Measurements from ENCODE around the gene LRRTM4. TPM values are rescaled to one million over a fixed set of nuclear protein-coding genes. Genes with fewer than 3 reads are reported as not detected.

LRRTM4 gene
- polyA plus RNA-seq, 1 donor (not counting 4 experiments of a cell fraction or from before 2014, with no cell fraction given) = not detected

DNA sequence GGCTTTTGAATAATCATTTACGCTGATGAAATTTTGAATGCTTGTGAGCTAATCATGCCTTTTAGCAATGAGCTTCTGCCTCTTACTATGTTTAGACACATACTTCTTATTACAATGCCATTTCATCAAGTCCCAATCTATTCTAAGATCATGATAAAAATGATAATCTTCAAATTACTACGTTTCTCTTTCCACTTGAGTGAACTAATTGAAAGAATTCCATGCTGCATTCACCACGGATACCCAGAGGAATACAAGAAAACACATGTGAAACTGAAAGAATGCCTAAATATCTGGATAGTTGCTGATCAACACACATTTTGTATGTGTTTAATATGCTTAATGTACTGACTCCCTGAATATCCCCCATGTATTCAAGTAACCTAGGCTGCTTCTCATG, 62.3 kb downstream of the LRRTM4 start:
- Histone ChIP-seq H3K79me2 (ENCODE audit: control insufficient read depth, insufficient read depth, low read length) (no peaks in the 10 kb centered on the region), H3K9me1 (ENCODE audit: control insufficient read depth, extremely low read depth, insufficient read depth, low read length) (no peaks in the 10 kb centered on the region), H3K27ac (ENCODE audit: control insufficient read depth, insufficient read depth, low read length) (no peak overlapping the region), H3K4me1 (ENCODE audit: control insufficient read depth, extremely low read depth, insufficient read depth, low read length) (no peaks in the 10 kb centered on the region), H3K9me3 (ENCODE audit: control insufficient read depth, low read depth, low read length) (no peaks in the 10 kb centered on the region), H3K27me3 (ENCODE audit: control insufficient read depth, extremely low read depth, insufficient read depth, low read length) (no peaks in the 10 kb centered on the region), H3K9ac (ENCODE audit: control insufficient read depth, extremely low read depth, insufficient read depth, low read length) (no peak overlapping the region), H3K4me2 (ENCODE audit: control insufficient read depth, extremely low read depth, insufficient read depth, low read depth, low read length) (no peak overlapping the region), H2AFZ (ENCODE audit: control insufficient read depth, low read length) (no peak overlapping the region), H4K20me1 (ENCODE audit: control insufficient read depth, extremely low read depth, insufficient read depth, low read length) (no peaks in the 10 kb centered on the region), H3K36me3 (ENCODE audit: control insufficient read depth in 2 of 2, extremely low read depth in 1 of 2, insufficient read depth in 2 of 2, low read length in 2 of 2) (no peaks in the 10 kb centered on the region), H3K4me3 (ENCODE audit: control insufficient read depth in 2 of 3, extremely low read depth in 1 of 3, insufficient read depth in 2 of 3, low read depth in 1 of 3, low read length in 3 of 3) (no peak overlapping the region)
- dilution Hi-C loops (cut with MboI; ENCODE audit: extremely low pct_ligation_motif_present, low sequenced_read_pairs) = no loop called here
- FAIRE-seq = no peak
- no peak for DNase-seq (ENCODE audit: low read depth, low spot score)
- TF ChIP-seq, protein P1, sequence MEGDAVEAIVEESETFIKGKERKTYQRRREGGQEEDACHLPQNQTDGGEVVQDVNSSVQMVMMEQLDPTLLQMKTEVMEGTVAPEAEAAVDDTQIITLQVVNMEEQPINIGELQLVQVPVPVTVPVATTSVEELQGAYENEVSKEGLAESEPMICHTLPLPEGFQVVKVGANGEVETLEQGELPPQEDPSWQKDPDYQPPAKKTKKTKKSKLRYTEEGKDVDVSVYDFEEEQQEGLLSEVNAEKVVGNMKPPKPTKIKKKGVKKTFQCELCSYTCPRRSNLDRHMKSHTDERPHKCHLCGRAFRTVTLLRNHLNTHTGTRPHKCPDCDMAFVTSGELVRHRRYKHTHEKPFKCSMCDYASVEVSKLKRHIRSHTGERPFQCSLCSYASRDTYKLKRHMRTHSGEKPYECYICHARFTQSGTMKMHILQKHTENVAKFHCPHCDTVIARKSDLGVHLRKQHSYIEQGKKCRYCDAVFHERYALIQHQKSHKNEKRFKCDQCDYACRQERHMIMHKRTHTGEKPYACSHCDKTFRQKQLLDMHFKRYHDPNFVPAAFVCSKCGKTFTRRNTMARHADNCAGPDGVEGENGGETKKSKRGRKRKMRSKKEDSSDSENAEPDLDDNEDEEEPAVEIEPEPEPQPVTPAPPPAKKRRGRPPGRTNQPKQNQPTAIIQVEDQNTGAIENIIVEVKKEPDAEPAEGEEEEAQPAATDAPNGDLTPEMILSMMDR (optimal IDR thresholded peaks at IDR 0.05 in 1 of 3, IDR thresholded peaks at IDR 0.05 in 1 of 3, conservative IDR thresholded peaks at IDR 0.05 in 1 of 3; ENCODE audit: extremely low read depth in 1 of 3, insufficient read depth in 2 of 3, low read length in 3 of 3) = no peak
- no peak for TF ChIP-seq EZH2 (IDR thresholded peaks at IDR 0.05; ENCODE audit: low read length)

DNA sequence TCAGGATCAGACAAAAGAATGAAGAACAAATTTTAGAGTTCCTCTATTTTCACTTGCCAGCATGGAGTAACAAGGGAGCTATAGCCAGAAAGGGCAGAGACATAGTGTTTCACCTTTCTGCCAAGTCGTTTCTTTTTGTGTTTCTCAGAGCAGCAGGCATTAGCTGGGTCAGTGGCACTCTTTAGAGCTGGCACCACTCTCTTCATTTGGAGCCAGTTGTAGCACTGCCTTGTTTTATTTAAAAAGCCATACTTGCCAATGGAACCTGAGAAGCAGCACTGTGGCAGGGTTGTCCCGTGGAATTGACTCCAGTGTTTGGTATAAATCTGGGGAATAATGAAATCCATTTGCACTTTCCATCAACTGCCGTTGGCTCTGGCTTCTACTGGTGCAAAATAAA, 64.0 kb downstream of the LRRTM4 start:
- Histone ChIP-seq H3K79me2 (ENCODE audit: control insufficient read depth, insufficient read depth, low read length) (no peaks in the 10 kb centered on the region), H3K4me1 (ENCODE audit: control insufficient read depth, extremely low read depth, insufficient read depth, low read length) (no peaks in the 10 kb centered on the region), H3K27ac (ENCODE audit: control insufficient read depth, insufficient read depth, low read length) (no peak overlapping the region), H3K9ac (ENCODE audit: control insufficient read depth, extremely low read depth, insufficient read depth, low read length) (no peak overlapping the region), H2AFZ (ENCODE audit: control insufficient read depth, low read length) (no peak overlapping the region), H3K4me3 (ENCODE audit: control insufficient read depth in 2 of 3, extremely low read depth in 1 of 3, insufficient read depth in 2 of 3, low read depth in 1 of 3, low read length in 3 of 3) (no peak overlapping the region), H3K9me3 (ENCODE audit: control insufficient read depth, low read depth, low read length) (no peaks in the 10 kb centered on the region), H4K20me1 (ENCODE audit: control insufficient read depth, extremely low read depth, insufficient read depth, low read length) (no peaks in the 10 kb centered on the region), H3K9me1 (ENCODE audit: control insufficient read depth, extremely low read depth, insufficient read depth, low read length) (no peaks in the 10 kb centered on the region), H3K27me3 (ENCODE audit: control insufficient read depth, extremely low read depth, insufficient read depth, low read length) (no peaks in the 10 kb centered on the region), H3K36me3 (ENCODE audit: control insufficient read depth in 2 of 2, extremely low read depth in 1 of 2, insufficient read depth in 2 of 2, low read length in 2 of 2) (no peaks in the 10 kb centered on the region), H3K4me2 (ENCODE audit: control insufficient read depth, extremely low read depth, insufficient read depth, low read depth, low read length) (no peak overlapping the region)
- DNase-seq (ENCODE audit: low read depth, low spot score) = no peak
- dilution Hi-C loops (cut with MboI; ENCODE audit: extremely low pct_ligation_motif_present, low sequenced_read_pairs) = no loop called here
- no peak for FAIRE-seq
- TF ChIP-seq, protein P1 (optimal IDR thresholded peaks at IDR 0.05 in 1 of 3, IDR thresholded peaks at IDR 0.05 in 1 of 3, conservative IDR thresholded peaks at IDR 0.05 in 1 of 3; ENCODE audit: extremely low read depth in 1 of 3, insufficient read depth in 2 of 3, low read length in 3 of 3) = no peak
- no peak for TF ChIP-seq EZH2 (IDR thresholded peaks at IDR 0.05; ENCODE audit: low read length)
